NCI-H1105 treated with DMSO at 0.1 percent for 48 hours (cell line): ENCODE data around the gene VIT.

ENCODE experiments used
- DNase-seq: peaks from one replicate; lab custom pipeline; 2025; lab: John Stamatoyannopoulos, UW

Gene VIT

DNA sequence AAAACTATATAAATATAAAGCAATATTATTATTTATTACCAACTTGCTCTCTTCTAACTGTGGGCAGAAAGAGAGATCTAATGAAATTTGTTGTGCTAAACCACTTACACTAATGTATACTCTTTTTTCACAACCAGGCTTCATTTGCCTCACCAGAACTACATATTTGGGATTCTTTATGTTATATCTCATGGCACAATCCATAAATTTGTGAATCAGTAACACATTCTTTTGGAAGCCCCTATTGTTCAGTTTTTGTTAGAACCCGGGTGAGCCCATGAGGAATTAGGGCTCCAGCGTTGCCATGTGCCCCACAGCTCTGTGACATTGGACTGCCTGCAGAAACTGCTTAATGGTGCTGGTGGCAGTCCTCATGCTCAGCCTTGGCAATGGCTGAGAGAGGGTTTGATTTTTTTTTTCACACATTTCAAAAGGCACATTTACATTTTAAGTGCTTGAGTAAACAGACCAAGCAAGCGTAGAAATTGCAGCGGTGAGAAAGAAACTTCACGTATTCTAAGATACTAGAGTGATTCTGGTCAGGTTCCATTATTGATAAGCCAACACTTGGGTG is 15.3 kb downstream of the VIT start:
- DNase-seq, result no peak

DNA sequence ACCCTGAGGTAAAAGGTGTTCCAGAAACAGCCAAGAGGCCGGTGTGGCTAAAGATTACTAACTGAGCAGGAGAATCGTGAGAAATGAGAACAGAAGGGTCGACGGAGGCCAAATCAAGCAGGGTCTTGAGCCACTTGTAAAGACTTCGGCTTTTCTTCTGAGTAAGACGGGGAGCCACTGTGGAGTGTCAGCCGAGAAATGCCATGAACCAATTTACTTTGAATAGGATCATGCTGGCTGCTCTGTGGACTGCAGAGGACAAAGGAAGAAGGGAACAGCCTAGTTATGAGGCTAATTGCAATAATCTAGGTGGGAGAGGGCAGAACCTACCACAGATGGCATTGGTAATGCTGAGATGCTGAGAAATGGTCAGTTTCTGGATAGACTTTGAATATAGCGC is 16.8 kb downstream of the VIT start:
- DNase-seq, result no peak

DNA sequence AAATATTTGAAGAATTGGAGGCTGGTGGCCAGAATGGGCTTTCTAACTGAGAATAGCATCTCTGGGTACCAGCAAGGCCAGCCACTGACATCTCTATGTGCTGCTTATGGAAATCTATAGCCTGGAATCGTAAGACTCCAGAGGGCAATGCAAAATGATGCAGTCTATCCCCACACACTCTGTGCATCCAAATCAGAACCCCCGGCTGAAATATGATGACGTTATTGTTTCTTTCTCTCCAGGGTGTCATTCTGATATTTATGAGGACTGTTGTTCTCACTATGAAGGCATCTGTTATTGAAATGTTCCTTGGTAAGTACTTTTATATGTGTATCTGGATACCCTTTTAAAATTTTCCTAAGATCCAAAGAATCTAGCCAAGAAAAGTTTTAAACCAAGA is 19.6 kb downstream of the VIT start:
- no peak for DNase-seq

DNA sequence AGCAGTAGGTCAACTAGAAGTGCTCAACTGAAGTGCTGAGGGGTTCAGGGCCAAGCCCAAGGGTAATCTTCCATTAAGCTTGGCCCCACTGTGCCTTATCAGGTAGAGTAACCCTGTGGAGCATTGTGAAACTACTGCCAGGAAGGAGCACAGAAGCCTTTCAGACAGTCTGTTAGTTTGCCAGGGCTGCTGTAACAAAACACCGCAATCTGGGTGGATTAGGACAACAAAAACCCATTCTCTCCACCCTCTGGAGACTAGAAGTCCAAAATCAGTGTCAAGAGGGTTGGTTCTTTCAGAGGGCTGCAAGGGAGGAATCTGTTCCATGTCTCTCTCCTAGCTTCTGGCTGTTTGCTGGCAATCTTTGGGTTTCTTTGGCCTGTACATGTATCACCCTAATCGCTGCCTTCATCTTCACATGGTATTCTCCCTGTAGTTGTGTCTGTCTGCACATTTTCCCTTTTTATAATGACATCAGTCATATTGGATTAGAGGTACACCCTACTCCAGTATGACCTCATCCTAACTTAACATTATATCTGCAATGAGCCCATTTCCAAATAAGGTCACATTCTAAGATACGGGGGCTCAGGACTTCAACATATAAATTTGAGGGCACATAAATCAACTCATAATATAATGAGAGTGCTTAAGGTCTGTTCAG is 21.2 kb downstream of the VIT start:
- DNase-seq, result no peak

DNA sequence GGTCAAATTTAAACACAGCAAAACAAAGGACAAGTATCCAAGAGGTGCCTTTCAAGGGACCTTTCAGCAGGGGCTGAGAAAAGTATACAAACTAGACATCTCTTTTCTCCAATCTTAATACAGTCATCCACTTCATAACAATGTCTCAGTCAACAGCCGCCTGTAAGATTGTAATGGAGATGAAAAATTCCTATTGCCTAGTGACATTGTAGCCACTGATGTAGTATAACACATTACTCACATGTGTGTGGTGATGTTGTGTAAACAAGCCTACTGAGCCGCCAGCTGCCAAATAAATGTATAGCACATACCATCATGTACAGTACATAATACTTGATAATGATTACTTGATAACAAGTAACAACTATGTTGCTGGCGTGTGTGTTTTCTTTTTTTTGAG is 31.0 kb downstream of the VIT start:
- DNase-seq, result no peak

DNA sequence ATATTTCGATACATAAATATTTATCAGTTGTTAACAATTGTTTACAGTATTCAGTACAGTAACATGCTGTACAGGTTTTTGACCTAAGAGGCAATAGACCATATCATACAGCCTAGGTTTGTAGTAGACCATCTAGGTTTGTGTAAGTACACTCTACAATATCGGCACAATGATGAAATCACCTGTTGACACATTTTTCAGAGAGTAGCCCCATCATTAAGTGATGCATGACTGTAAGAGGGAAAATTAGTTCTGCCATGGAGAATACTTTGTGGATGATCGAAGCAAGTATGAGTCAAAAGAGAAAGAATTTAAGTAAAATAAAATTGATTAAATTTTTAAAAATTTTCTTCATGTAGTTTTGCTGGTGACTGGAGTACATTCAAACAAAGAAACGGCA is 32.6 kb downstream of the VIT start:
- DNase-seq, result no peak

DNA sequence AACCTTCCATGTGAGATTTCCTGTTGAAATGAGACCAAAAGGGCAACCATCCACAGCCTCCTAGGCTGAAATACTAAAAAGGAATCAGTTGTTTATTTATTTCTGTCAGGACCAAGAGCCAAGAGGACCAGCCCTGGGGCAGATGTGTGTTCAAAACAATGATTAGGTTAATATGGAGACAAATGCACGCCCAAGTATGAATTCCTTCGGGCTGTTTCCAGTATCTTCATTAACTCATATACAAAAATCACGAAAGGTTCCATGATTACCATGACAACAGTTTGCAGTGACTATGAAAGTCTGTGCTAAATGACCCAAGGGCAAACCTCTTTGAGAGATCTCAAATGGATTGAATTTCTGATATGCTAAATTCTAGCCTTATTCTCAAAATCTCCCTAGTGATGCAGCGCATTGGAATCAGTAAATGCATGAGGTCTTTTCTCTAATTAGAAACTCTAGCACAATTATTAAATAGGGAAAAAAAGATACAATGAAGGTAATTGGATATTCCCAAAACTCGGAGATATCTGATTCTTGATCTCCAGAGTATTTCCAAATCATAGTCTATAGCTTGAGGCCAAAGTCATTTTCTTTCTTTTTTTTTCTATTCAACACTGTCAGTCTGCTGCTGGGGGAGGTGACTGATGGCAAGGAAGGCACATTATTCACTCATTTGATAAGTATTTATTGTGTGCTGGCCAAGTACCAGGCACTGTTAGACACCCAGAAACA is 35.6 kb downstream of the VIT start:
- no peak for DNase-seq

DNA sequence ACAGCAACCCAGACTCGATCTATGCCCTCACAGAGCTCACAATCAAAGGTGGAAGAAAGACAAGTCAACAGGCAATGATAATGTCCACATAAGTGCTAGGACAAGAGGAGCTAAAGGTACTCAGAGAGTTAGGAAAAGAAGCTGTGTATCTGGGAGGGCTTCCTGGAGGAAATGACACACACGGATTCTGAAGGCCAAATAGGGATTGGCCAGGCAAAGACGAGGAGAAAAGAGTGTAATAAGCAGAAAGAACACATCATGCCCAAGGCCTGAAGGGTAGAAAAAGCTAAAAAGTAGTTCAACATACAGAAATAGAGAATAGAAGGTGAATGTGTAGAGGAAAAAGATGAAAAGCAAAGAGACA is 36.1 kb downstream of the VIT start:
- DNase-seq, result no peak

DNA sequence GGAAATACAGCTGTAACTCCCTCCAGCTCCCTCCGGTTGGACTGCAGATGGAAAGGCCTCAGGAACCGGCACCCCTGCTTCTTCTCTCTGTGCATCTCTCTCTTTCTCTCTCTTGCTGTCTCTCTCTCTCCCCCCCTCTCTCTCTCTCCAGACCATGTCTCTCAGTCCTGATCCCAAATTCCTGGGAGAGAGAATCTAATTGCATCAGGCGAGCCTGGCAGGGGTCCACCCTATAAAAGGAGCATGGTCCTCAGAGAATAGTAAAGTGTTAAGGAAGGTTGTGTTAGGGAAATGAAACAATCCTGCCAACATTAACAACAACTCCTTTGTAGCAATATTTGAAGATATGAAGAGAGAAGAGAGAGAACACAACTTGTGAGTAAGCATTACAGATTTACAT is 36.7 kb downstream of the VIT start:
- DNase-seq, result no peak

DNA sequence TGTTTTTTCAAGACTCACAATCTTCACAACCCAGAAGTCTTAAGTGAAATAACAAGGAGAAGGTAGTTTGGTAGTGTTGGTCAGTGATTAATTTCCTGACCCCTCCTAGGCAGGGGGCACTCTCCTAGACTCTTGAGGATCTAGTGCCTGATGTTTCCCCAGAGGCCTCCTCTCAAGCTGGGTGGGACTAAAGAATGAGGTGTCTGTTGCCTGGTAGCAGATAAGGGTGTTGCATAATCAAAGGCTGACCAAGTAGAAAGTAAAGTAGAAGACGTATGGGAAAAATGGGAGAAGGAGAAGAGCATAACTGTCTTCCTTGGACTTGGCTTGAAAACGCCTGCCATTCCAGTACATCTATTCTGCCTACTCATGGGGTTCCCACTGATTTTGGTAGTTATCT is 37.8 kb downstream of the VIT start:
- DNase-seq, result no peak

DNA sequence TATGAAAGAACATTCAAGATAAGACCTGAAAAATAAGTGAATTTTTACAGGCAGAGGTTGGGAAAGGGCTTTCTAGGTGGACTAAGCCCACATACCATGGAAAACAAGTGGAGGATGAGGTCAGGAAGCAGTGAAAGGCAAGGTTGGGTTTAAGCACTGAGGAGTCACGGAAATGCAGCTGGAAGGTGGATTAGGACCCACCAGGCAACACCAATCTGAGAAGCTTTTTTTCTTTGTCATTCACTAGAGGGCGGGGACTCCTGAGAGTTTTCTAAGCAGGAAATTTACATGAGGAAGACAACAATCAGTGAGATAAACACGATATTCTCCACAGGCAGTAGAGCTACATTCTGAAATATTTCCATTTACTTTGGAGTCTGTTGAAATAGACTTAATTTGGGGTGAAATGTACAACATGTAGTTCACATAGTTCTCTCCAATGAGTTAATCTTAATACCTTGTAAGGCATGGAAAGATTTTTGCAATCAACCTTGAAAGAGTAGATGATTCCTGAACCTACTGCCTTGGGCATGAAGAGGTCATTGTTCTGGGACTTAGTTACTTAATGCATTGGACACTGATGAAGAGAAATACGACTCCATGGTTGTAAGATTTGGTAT is 40.7 kb downstream of the VIT start:
- DNase-seq, result no peak

DNA sequence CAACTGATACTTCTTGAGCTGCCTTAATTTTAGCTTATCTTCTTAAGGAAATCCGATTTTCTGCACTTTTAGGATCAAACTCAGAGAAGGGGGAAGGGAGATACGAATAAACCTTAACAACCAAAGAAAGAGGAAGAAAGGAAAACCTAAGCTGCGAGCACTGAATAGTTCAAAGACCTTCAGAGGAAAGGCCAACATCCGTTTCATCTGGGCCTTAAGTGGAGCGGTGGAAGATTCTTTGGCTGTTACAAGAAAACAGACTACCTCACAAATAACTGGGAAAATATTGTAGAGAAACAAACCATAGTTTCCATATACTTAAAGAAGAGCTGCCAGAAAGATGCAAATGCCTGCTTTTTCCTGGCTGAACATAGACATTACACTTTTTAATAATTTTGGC is 43.6 kb downstream of the VIT start:
- DNase-seq, result no peak

DNA sequence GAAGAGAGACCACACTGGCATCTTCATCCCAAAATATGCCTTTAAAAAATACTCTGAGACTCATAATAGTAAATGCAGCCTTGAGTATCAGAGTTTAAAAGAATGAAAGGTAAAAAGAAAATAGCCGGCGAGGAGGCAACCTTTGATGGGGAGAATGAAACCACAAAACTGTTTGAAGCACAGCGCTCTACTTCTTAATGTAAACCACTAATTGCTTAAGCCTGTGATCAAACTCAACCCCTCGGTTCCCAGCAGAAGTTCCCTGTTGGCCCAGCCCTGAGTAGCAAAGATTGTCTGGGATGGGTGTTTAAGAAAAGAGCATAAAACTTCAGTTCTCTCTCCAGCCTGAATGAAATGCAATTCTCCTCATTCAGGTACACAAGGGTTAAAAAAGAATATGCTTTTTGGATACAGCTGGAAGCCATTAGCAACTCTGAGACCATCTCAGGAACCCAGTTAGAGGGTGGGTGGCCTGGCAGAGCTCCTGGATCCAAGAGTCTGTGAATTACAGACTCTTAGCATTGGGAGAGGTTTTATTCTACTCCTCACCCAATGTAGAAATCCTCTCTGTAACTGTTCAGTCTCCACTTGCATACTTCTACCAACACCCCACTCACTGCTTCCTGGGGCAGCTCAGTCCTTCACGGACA is 44.8 kb downstream of the VIT start:
- DNase-seq, result no peak

DNA sequence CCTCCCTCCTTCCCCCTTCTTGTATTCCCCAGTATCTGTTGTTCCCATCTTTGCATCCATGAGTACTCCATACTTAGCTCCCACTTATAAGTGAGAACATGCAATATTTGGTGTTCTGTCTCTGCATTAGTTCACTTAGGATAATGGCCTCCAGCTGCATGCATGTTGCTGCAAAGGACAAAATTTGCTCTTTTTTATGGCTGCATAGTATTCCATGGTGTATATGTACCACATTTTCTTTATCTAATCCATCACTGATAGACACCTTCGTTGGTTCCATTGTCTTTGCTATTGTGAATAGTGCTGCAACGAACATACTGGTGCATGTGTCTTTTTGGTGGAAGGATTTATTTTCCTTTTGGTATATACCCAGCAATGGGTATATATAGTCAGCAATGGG is 47.4 kb downstream of the VIT start:
- no peak for DNase-seq

DNA sequence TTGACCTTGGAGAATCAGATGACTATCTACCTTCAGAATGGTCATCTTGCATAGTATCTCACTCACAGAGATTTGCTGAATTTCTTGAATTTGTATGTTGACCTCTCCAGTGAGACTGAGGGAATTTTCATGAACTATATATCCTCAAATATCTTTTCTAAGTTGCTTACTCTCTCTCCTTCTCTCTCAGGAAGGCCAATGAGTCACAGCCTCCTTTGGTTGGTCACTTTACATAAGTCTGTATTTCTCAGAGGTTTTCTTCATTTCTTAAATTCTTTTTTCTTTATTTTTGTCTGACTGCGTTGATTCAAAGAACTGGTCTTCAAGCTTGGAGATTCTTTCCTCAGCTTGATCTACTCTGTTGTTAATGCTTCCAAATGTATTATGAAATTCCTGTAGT is 51.7 kb downstream of the VIT start:
- no peak for DNase-seq

DNA sequence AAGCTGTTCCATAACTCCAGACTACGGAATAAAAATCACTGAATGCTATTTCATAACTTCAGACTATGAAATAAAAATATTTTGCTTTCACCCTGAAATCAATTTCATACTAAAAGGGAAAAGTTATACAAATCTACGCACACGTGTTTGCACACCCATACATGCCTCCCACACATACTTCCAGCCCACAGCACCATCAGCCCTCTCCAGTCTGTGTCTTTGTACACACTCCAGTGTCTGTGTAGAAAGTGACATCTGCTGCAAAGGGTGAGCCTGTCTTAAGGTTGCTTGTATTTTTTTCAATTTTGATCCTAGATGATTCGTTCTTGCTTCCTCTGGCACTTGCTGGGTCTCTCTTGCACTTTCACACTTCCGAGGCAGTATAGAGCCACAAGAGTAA is 53.6 kb downstream of the VIT start:
- no peak for DNase-seq

DNA sequence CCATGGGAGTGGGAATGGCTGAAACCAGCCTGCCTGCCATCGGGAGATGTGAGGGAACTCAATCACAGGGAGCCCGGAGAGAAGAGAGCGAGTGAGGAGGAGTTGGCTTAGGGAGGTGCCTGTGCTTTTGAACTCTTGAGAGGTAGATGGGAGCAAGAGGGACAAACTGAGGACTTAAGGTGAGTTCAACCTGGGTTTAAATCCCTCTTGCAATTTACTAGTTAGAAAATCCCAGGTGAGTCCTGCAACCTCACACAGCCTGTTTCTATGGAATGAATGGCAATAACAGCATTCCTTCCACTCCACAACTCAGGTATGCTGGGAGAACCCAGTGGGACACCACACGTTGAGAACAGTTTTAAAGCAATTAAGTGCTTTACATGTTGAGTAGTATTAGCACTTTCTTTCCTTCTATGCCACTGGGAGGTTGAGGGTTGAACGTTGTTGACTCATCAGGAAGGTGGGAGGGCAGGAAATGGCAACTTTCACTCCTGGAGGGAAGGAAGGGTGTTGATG is 57.3 kb downstream of the VIT start:
- no peak for DNase-seq

DNA sequence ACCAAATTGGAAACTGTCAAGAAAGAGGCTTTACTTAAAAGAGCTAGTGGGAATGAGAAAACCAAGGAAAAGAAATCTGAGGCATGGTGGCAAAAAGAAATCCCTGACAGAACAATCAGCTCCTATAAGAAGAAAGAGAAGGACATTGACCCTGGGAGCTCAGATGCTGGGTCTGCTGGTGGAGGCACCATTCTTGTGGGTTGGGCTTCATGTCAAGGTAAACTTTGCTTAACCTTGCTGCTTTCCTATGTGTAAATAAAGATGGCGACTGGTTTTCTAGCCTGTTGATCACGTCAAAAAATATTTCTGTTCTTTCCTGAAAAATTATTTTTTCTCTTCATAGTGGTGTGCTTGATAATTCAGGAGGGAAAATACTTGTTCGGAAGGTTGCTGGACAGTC is 58.1 kb downstream of the VIT start:
- no peak for DNase-seq

DNA sequence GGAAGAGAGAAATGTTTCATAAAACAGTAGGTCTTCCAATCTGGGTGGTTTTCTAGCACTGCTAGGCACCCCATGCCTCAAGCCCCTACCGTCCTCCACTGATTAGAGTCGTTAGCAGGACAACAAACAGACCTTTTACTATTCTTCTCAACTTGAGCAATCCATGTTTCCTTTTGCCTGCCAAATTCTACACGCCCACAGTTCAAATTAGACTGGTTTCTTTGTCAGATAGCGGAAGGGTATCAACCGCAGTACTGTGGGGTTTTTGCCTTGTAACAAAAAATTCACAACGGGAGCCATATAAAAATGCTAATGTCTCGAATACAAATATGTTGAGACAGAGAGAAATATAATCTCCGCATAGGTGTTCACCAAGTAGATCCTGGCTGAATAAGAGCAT is 59.9 kb downstream of the VIT start:
- no peak for DNase-seq

DNA sequence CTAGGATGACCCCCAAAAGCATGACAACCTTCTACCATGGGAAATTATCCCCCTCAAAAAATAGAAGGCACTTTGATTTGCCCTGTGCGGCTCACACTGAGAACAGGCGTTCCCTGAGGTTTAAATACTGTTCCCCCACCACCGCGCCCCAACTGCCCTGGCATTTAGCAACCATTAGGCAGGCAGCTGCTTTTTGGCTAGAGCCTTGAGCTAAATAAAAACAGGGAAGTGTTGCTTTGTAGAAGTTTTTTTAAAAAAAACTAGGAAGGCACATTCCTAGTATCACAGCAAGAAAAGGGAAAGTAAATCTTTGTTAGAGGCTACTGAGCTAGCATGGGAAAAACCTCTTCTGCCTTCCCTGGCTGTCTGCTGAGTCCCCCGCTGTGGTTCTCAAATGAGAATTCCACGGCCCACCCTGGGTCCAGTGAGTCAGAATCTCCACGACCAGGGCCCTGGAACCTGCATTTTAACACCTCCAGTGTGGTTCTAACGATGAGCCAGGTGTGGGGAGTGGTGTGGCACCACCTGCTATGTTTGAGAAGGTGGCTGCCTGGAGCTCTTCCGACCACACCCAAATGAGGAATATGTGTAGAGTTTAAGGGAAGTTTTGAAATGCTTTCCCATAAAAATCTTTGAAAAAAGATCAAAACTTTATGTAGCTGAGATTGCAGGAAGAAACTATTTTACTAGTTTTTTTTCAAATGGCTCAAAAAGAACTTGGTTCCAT is 66.4 kb downstream of the VIT start:
- no peak for DNase-seq

DNA sequence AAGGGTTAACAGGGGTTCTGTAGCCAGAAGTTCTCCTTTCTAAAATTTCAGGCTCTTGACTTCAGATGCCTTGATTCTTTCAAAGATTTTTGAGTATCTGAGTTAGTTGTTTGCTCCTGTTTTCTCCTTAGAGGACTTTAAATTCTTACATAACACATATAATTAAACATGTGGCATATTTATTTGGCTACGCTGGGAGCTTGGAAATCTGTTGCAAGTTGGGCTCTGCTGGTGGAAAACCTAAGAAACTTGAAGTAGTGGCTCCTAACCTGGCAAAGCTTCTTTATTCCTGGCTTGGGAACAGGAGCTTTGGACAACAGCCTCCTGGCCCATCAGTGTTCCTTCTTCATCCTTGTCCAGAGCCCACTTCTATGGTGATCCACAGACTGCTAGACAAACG is 72.6 kb downstream of the VIT start:
- DNase-seq, result no peak
